Tibial nerve (tissue), 4 donors: ENCODE measurements around the gene NAP1L1. TPM values are rescaled to one million over a fixed set of nuclear protein-coding genes. Genes with fewer than 3 reads are reported as not detected.

ENCODE experiments used
- DNase-seq, 2 donors: peaks; one replicate each; pipeline ENCODE4 v3.0.0-alpha.2; 2019; ENCODE audit warnings: low spot score in 2 of 2
- H3K27ac ChIP-seq, 4 donors: fragments of 200-600 bp; sonication (generic) in 3 of 4; one replicate each; pipeline ENCODE4 v1.5.1; 2017 to 2019; ENCODE audit warnings: mild to moderate bottlenecking in 1 of 4
- H3K27me3 ChIP-seq, 2 donors: fragments of 200-600 bp; sonication (generic) in 1 of 2; one replicate each; pipeline versions ENCODE4 v1.5.1 to v1.6.0; 2017 to 2019
- H3K36me3 ChIP-seq, 3 donors: fragments of 200-600 bp; sonication (generic); one replicate each; pipeline ENCODE4 v1.5.1; 2018 to 2019
- H3K4me1 ChIP-seq, 4 donors: fragments of 200-600 bp; sonication (generic) in 3 of 4; one replicate each; pipeline ENCODE4 v1.5.1; 2017 to 2019
- H3K4me3 ChIP-seq, 4 donors: fragments of 200-600 bp; sonication (generic) in 3 of 4; one replicate each; pipeline ENCODE4 v1.5.1; 2017 to 2019; ENCODE audit warnings: mild to moderate bottlenecking in 1 of 4, moderate library complexity in 1 of 4
- H3K9me3 ChIP-seq, 4 donors: fragments of 200-600 bp; sonication (generic) in 3 of 4; one replicate each; pipeline ENCODE4 v1.5.1; 2017 to 2019
- EP300 ChIP-seq, 2 donors: sonication (generic); formaldehyde crosslinking; IDR thresholded peaks; one replicate each; pipeline ENCODE4 v1.6.1; 2017; ENCODE audit warnings: antibody characterized with exemption in 2 of 2, mild to moderate bottlenecking in 1 of 2
- POLR2A ChIP-seq, 2 donors: fragments of 450-650 bp; IDR thresholded peaks; one replicate each; pipeline ENCODE4 v1.6.1; 2017; ENCODE audit warnings: antibody characterized with exemption in 2 of 2, mild to moderate bottlenecking in 2 of 2, moderate library complexity in 2 of 2
- WGBS, 2 donors: methylation state at CpG; one replicate each; pipeline ENCODE4 v1.1.5; 2018; 5-methylcytosine and 5-hydroxymethylcytosine counted together
- total RNA-seq, 4 donors: library from RNA; depleted of rRNA; stranded (reverse); fragments of >200 nt; gene quantifications; one replicate each; pipeline ENCODE4 v1.1.0, GENCODE V29; 2016
- TF ChIP-seq, protein P1 (sequence below), 5 experiments: fragments of 200-600 bp in 3 of 5; fragments of 450-650 bp in 2 of 5; sonication (generic) in 3 of 5; IDR thresholded peaks; one replicate each; pipeline ENCODE4 v1.5.1; 2016 to 2019; ENCODE audit warnings: antibody characterized with exemption in 5 of 5, mild to moderate bottlenecking in 3 of 5, moderate library complexity in 2 of 5

Gene NAP1L1
- total RNA-seq, 4 donors from 2014 or later = 325 to 541 (median 390) TPM

DNA sequence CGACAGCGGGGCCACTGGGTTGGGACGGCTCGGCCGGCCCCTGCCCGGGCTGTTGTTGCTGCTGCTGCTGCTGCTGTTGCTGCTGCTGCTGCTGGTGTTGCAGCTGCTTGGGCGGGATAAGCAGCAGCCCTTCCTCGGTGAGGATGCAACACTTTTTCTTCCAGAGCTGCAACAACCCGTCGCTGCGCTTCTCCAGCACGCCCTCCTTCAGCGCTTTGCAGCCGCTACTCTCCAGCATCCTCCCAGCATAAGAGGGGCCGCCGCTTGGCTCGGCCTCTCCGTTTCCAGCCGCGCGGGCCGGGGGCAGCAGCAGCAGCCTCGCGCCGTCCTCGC lies 53.4 kb downstream of the NAP1L1 start:
- 2% methylated on average over 11 to 26 of the region's 26 CpGs for WGBS, 2 donors
- no peaks in the 10 kb centered on the region for H3K36me3 ChIP-seq
- no peaks in the 10 kb centered on the region for H3K27me3 ChIP-seq
- no peak for DNase-seq
- no peaks in the 10 kb centered on the region for H3K9me3 ChIP-seq
- H3K4me3 ChIP-seq = peak overlapping the region; percentile 50 to 95 (median 76)
- peak overlapping the region; percentile 81 to 98 (median 93) for H3K27ac ChIP-seq
- TF ChIP-seq EP300 (IDR thresholded peaks at IDR 0.05) (no peak), POLR2A (IDR thresholded peaks at IDR 0.05) (no peak)
- TF ChIP-seq, protein P1, sequence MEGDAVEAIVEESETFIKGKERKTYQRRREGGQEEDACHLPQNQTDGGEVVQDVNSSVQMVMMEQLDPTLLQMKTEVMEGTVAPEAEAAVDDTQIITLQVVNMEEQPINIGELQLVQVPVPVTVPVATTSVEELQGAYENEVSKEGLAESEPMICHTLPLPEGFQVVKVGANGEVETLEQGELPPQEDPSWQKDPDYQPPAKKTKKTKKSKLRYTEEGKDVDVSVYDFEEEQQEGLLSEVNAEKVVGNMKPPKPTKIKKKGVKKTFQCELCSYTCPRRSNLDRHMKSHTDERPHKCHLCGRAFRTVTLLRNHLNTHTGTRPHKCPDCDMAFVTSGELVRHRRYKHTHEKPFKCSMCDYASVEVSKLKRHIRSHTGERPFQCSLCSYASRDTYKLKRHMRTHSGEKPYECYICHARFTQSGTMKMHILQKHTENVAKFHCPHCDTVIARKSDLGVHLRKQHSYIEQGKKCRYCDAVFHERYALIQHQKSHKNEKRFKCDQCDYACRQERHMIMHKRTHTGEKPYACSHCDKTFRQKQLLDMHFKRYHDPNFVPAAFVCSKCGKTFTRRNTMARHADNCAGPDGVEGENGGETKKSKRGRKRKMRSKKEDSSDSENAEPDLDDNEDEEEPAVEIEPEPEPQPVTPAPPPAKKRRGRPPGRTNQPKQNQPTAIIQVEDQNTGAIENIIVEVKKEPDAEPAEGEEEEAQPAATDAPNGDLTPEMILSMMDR (IDR thresholded peaks at IDR 0.05) = no peak
- peaks cover 0 to 48% (median 6%) of the 10 kb centered on the region in 4 donors for H3K4me1 ChIP-seq

DNA sequence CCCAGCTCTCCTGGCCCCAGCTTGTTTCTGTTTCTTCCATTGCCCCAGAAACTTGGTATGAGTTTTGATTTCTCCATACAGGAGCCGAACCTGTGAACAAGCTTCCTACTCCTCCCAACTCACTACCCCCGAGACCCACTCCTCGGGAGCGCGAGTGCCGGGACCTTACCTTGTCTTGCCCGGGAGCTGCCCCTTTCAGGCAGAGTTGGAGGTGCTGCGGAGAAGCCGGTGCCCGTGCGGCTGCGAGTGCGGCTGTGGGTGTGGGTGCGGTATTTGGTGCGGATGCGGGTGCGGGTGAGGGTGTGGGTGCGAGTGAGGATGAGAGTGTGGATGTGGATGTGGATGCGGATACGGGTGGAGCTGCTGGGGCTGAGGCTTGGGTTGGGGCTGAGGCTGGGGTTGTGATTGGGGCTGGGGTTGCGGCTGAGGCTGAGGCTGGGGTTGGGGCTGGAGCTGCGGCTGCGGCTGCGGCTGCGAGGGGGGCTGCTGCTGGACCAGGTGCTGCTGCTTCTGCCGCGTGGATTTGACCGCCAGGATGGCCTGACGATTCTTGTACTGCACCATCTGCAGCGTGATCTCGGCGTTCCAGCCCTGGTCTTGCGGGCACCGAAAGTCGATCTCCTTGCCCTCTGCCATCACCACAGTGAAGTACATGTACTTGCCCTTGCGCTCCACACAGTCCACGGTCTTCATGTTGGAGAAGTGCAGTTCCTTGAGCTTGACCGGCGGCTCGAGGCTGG lies 54.0 kb downstream of the NAP1L1 start:
- Histone ChIP-seq H3K4me3 (peak overlapping the region; percentile 50 to 95 (median 76)), H3K36me3 (no peaks in the 10 kb centered on the region), H3K27ac (peak overlapping the region; percentile 81 to 98 (median 93)), H3K9me3 (no peaks in the 10 kb centered on the region), H3K4me1 (peaks cover 0 to 52% (median 6%) of the 10 kb centered on the region in 4 donors), H3K27me3 (no peaks in the 10 kb centered on the region)
- DNase-seq = no peak
- 0 to 1% methylated on average over 28 to 38 of the region's 40 CpGs for WGBS, 2 donors
- TF ChIP-seq EP300 (IDR thresholded peaks at IDR 0.05) (no peak), POLR2A (IDR thresholded peaks at IDR 0.05) (no peak)
- TF ChIP-seq, protein P1 (IDR thresholded peaks at IDR 0.05) = no peak

- Histone ChIP-seq H3K9me3 (no peaks in the 10 kb centered on the region), H3K4me1 (peaks cover 0 to 53% (median 6%) of the 10 kb centered on the region in 4 donors), H3K4me3 (peak overlapping the region; percentile 50 to 95 (median 76)), H3K27ac (peak overlapping the region; percentile 81 to 98 (median 93)), H3K36me3 (no peaks in the 10 kb centered on the region), H3K27me3 (no peaks in the 10 kb centered on the region)
- no peak for DNase-seq
- 1 to 5% methylated on average over 21 to 22 of the region's 22 CpGs for WGBS, 2 donors
- TF ChIP-seq, protein P1 (IDR thresholded peaks at IDR 0.05) = no peak
- TF ChIP-seq EP300 (IDR thresholded peaks at IDR 0.05) = peak in 1 of 2 donors; percentile 30
Observed at GRCh38 chr12:76029982-76030340, 54.5 kb downstream of the NAP1L1 start.

DNA sequence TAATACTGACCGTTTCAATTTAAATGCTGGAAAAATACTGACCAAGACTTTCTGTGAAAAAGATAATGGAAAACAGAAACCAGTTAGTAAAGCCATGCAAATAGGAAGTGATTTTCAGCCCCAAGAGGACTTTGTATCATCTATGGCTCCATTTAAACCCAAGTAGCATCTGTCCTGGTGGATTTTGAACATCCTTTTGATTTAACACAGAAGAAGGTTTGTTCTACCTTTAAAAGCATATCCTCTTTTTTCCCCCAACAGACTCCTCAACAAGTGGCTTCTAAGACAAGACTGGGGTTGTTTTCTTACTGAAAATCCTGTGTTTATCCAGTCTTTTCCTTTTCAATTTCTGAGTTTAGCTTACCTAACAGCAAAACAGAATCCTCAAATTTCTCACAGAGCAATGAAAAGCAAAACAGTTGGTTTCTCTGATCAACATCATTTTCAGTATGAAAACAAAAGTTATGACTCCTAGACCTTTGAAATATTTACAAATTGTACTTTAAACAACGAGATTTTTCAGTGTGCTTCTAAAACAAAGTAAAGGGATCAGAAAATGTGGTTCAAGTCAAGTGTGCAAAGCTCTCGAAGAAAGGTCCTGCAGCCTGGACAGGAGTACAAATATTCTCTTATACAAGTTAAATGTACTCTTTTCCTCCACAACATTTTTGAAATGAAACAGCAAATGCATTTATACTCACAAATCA lies 55.8 kb downstream of the NAP1L1 start:
- peak overlapping the region; percentile 50 to 95 (median 76) for H3K4me3 ChIP-seq
- H3K36me3 ChIP-seq = no peaks in the 10 kb centered on the region
- H3K27ac ChIP-seq = peak overlapping the region in 3 of 4 donors; percentile 6 to 98 (median 96)
- no peak for TF ChIP-seq POLR2A (IDR thresholded peaks at IDR 0.05)
- TF ChIP-seq, protein P1 (IDR thresholded peaks at IDR 0.05) = no peak
- no peak for TF ChIP-seq EP300 (IDR thresholded peaks at IDR 0.05)
- 26 to 32% methylated on average over 3 of the region's 3 CpGs for WGBS, 2 donors
- H3K4me1 ChIP-seq = peaks cover 0 to 52% (median 6%) of the 10 kb centered on the region in 4 donors
- DNase-seq = no peak
- no peaks in the 10 kb centered on the region for H3K9me3 ChIP-seq
- no peaks in the 10 kb centered on the region for H3K27me3 ChIP-seq

DNA sequence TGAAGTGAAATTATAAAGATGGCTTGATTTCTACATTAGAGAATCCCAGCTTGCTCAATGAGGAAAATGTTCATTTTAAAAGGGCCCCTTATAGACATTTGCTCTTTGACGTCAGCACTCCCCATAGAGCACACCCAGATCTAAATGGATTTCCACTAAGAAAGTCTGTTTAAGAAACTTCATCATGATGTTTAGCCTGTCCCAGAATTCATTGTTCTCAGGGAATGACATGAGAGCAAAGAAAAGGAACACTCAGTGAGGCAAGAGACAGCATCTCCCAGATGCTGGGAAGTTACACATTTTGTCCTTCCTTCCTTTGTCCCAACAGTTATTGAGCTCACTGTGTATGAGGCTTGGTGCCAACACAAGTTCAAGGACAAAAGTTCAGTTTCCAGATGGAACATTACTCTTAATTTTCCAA lies 57.8 kb downstream of the NAP1L1 start:
- TF ChIP-seq, protein P1 (IDR thresholded peaks at IDR 0.05) = no peak
- TF ChIP-seq EP300 (IDR thresholded peaks at IDR 0.05) = peak in 1 of 2 donors; percentile 85
- Histone ChIP-seq H3K27ac (peak overlapping the region in 3 of 4 donors; percentile 25 to 98 (median 69)), H3K9me3 (no peaks in the 10 kb centered on the region), H3K27me3 (no peaks in the 10 kb centered on the region), H3K4me1 (peaks cover 0 to 36% (median 4%) of the 10 kb centered on the region in 4 donors), H3K4me3 (peak overlapping the region in 1 of 4 donors; percentile 14), H3K36me3 (no peaks in the 10 kb centered on the region)
- DNase-seq = no peak
- WGBS, 2 donors = 53 to 57% methylated on average over 1 of the region's 1 CpG
